B cell (primary cell): Measurements from ENCODE around the gene ADORA2A.

ENCODE experiments used
- CTCF ChIP-seq: fragments of 200-600 bp; IDR thresholded peaks from one replicate; pipeline ENCODE4 v1.8.0; 2022; ENCODE audit warnings: antibody characterized with exemption, mild to moderate bottlenecking
- EZH2 ChIP-seq: IDR thresholded peaks from 2 replicates; pipeline ENCODE4 v1.6.1; 2012; ENCODE audit warnings: borderline replicate concordance, low read depth, mild to moderate bottlenecking, moderate library complexity, low read length; ENCODE audit not compliant: insufficient read depth, poor library complexity, severe bottlenecking

- TF ChIP-seq CTCF (no peak), EZH2 (no peak)
These were observed 18.3 kb downstream of the ADORA2A start for GRCh38 chr22:24445481-24446259.
